K562 (cell line): ENCODE results near the gene NAGLU. TPM values are rescaled to one million over a fixed set of nuclear protein-coding genes. Genes with fewer than 3 reads are reported as not detected.

ENCODE experiments used
- ATF3 ChIP-seq, 2 experiments: fragments of 450-650 bp in 1 of 2; sonication (generic) in 1 of 2; formaldehyde crosslinking in 1 of 2; IDR thresholded peaks in 1 of 2; conservative IDR thresholded peaks in 1 of 2; 2 replicates each; pipeline versions ENCODE4 v1.6.1 to v1.8.1; 2016 to 2023; ENCODE audit warnings: mild to moderate bottlenecking in 2 of 2, moderate library complexity in 2 of 2, inconsistent platforms in 1 of 2, missing genetic modification reagents in 1 of 2
- DMBX1 ChIP-seq: fragments of 250-450 bp; sonication (Bioruptor Pico); IDR thresholded peaks from 2 replicates; pipeline ENCODE4 v1.8.0; 2022; ENCODE audit warnings: inconsistent platforms, mild to moderate bottlenecking, moderate library complexity, borderline replicate concordance
- E2F6 ChIP-seq, 2 experiments: IDR thresholded peaks; 2 replicates each; pipeline ENCODE4 v1.6.1; 2011; ENCODE audit warnings: borderline replicate concordance in 1 of 2, control low read depth in 1 of 2, low read depth in 1 of 2, low read length in 1 of 2, mild to moderate bottlenecking in 1 of 2, mixed read lengths in 1 of 2, moderate library complexity in 1 of 2; ENCODE audit not compliant: insufficient read depth in 1 of 2, insufficient read length in 1 of 2, poor library complexity in 1 of 2, severe bottlenecking in 1 of 2; ENCODE audit errors: extremely low read depth in 1 of 2
- JUND ChIP-seq, 2 experiments: IDR thresholded peaks; 2 replicates in 1 of 2; 3 replicates in 1 of 2; pipeline ENCODE4 v1.6.1; 2011; ENCODE audit warnings: borderline replicate concordance in 2 of 2, low read depth in 2 of 2, low read length in 2 of 2, improper control_type of control experiment in 1 of 2, missing biosample characterization in 1 of 2, missing genetic modification characterization in 1 of 2, missing genetic modification reagents in 1 of 2
- NELFE ChIP-seq: IDR thresholded peaks from 2 replicates; pipeline ENCODE4 v1.6.1; 2011; ENCODE audit warnings: mild to moderate bottlenecking; ENCODE audit not compliant: insufficient read depth, insufficient read length
- NUFIP1 ChIP-seq: fragments of 450-650 bp; IDR thresholded peaks from 2 replicates; pipeline ENCODE4 v1.6.1; 2018; ENCODE audit not compliant: partially characterized antibody
- RBBP5 ChIP-seq: fragments of 200-600 bp; sonication (generic); IDR thresholded peaks from 2 replicates; pipeline ENCODE4 v1.6.1; 2012; ENCODE audit warnings: borderline replicate concordance, mild to moderate bottlenecking, low read length, control low read depth, inconsistent platforms; ENCODE audit not compliant: insufficient read depth, poor library complexity, severe bottlenecking
- SMAD4 ChIP-seq: fragments of 250-450 bp; sonication (Bioruptor Pico); conservative IDR thresholded peaks from 2 replicates; pipeline ENCODE4 v1.8.0; 2021; ENCODE audit warnings: inconsistent platforms, mild to moderate bottlenecking, moderate library complexity
- ZBTB7A ChIP-seq: IDR thresholded peaks from 2 replicates; pipeline ENCODE4 v1.6.1; 2011; ENCODE audit warnings: low read depth, mild to moderate bottlenecking, low read length, moderate library complexity, borderline replicate concordance; ENCODE audit not compliant: control insufficient read depth
- polyA plus RNA-seq, 8 experiments: library from polyadenylated mRNA; depleted of rRNA in 4 of 8; stranded (reverse) in 5 of 8; unstranded in 3 of 8; fragments of >200 nt; fragmentation: Nextera tagmentation in 2 of 8; fragmentation: Illumina TruSeq in 1 of 8; extraction: Ambion mirVana in 2 of 8; extraction: Trizol in 1 of 8; gene quantifications; 2 replicates each; pipeline versions ENCODE4 v1.2.1 to v1.2.3, GENCODE V29; 2011 to 2014; ENCODE audit warnings: inconsistent platforms in 1 of 8, missing spikeins in 1 of 8
- total RNA-seq, 7 experiments: library from RNA; depleted of rRNA in 6 of 7; stranded (reverse); fragments of >200 nt in 6 of 7; fragmentation: Illumina TruSeq in 2 of 7; extraction: Trizol in 2 of 7; gene quantifications; 2 replicates each; pipeline versions ENCODE4 v1.2.1 to v1.2.3, GENCODE V29; 2011 to 2021; ENCODE audit warnings: low replicate concordance in 1 of 7
- TF ChIP-seq, protein P1 (sequence below): fragments of 450-650 bp; IDR thresholded peaks from 2 replicates; pipeline ENCODE4 v1.6.1; 2016; ENCODE audit warnings: mild to moderate bottlenecking, moderate library complexity

NAGLU gene
- total and polyA plus RNA-seq, 9 of the 15 experiments (the other 6 are each of a cell fraction or from before 2014, with no cell fraction given) = 0.04 to 21.5 (median 8.5) TPM

- TF ChIP-seq, protein P1, sequence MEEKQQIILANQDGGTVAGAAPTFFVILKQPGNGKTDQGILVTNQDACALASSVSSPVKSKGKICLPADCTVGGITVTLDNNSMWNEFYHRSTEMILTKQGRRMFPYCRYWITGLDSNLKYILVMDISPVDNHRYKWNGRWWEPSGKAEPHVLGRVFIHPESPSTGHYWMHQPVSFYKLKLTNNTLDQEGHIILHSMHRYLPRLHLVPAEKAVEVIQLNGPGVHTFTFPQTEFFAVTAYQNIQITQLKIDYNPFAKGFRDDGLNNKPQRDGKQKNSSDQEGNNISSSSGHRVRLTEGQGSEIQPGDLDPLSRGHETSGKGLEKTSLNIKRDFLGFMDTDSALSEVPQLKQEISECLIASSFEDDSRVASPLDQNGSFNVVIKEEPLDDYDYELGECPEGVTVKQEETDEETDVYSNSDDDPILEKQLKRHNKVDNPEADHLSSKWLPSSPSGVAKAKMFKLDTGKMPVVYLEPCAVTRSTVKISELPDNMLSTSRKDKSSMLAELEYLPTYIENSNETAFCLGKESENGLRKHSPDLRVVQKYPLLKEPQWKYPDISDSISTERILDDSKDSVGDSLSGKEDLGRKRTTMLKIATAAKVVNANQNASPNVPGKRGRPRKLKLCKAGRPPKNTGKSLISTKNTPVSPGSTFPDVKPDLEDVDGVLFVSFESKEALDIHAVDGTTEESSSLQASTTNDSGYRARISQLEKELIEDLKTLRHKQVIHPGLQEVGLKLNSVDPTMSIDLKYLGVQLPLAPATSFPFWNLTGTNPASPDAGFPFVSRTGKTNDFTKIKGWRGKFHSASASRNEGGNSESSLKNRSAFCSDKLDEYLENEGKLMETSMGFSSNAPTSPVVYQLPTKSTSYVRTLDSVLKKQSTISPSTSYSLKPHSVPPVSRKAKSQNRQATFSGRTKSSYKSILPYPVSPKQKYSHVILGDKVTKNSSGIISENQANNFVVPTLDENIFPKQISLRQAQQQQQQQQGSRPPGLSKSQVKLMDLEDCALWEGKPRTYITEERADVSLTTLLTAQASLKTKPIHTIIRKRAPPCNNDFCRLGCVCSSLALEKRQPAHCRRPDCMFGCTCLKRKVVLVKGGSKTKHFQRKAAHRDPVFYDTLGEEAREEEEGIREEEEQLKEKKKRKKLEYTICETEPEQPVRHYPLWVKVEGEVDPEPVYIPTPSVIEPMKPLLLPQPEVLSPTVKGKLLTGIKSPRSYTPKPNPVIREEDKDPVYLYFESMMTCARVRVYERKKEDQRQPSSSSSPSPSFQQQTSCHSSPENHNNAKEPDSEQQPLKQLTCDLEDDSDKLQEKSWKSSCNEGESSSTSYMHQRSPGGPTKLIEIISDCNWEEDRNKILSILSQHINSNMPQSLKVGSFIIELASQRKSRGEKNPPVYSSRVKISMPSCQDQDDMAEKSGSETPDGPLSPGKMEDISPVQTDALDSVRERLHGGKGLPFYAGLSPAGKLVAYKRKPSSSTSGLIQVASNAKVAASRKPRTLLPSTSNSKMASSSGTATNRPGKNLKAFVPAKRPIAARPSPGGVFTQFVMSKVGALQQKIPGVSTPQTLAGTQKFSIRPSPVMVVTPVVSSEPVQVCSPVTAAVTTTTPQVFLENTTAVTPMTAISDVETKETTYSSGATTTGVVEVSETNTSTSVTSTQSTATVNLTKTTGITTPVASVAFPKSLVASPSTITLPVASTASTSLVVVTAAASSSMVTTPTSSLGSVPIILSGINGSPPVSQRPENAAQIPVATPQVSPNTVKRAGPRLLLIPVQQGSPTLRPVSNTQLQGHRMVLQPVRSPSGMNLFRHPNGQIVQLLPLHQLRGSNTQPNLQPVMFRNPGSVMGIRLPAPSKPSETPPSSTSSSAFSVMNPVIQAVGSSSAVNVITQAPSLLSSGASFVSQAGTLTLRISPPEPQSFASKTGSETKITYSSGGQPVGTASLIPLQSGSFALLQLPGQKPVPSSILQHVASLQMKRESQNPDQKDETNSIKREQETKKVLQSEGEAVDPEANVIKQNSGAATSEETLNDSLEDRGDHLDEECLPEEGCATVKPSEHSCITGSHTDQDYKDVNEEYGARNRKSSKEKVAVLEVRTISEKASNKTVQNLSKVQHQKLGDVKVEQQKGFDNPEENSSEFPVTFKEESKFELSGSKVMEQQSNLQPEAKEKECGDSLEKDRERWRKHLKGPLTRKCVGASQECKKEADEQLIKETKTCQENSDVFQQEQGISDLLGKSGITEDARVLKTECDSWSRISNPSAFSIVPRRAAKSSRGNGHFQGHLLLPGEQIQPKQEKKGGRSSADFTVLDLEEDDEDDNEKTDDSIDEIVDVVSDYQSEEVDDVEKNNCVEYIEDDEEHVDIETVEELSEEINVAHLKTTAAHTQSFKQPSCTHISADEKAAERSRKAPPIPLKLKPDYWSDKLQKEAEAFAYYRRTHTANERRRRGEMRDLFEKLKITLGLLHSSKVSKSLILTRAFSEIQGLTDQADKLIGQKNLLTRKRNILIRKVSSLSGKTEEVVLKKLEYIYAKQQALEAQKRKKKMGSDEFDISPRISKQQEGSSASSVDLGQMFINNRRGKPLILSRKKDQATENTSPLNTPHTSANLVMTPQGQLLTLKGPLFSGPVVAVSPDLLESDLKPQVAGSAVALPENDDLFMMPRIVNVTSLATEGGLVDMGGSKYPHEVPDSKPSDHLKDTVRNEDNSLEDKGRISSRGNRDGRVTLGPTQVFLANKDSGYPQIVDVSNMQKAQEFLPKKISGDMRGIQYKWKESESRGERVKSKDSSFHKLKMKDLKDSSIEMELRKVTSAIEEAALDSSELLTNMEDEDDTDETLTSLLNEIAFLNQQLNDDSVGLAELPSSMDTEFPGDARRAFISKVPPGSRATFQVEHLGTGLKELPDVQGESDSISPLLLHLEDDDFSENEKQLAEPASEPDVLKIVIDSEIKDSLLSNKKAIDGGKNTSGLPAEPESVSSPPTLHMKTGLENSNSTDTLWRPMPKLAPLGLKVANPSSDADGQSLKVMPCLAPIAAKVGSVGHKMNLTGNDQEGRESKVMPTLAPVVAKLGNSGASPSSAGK = peak; percentile 54; the same call in 1 of the 2 replicates
- TF ChIP-seq ZBTB7A (peak; percentile 7; the same call in 1 of the 2 replicates), JUND (IDR thresholded peaks at IDR 0.05; ENCODE audit: borderline replicate concordance, low read depth, low read length) (peak; percentile 67; the same call in 1 of the 2 replicates), JUND (tag; IDR thresholded peaks at IDR 0.05; ENCODE audit: borderline replicate concordance, low read depth, low read length) (no peak), RBBP5 (no peak), DMBX1 (peak; percentile 33; the same call in 1 of the 2 replicates), ATF3 (IDR thresholded peaks at IDR 0.05) (peak; percentile 63), ATF3 (CRISPR knock-in tag; conservative IDR thresholded peaks at IDR 0.05) (no peak), NELFE (no peak), NUFIP1 (no peak), SMAD4 (CRISPR knock-in tag) (no peak), E2F6 (IDR thresholded peaks at IDR 0.05; ENCODE audit: borderline replicate concordance in 1 of 2, extremely low read depth in 1 of 2, insufficient read depth in 1 of 2, insufficient read length in 1 of 2, low read depth in 1 of 2, low read length in 1 of 2, poor library complexity in 1 of 2, severe bottlenecking in 1 of 2) (peak in 1 of 2 experiments; percentile 30)
Measured at GRCh38 chr17:42541041-42541833, 5.2 kb downstream of the NAGLU start (continued).
